Measurements from ENCODE around the gene SORT1.
"Not testable (repeated sequence)": the region's sequence is repeated elsewhere in the genome, so short reads cannot be mapped to it uniquely, and the experiment has no call there.

The SORT1 gene

GRCh38 chr1:109293026-109293425, 104.7 kb downstream of the SORT1 start:
- POLR2A ChIA-PET = interaction anchor here (1.3 kb wide), 1 partner anchor 10 kb away, joined by 4 read pairs; the partner anchor contains the start of gene PSRC1
- no peak overlapping the region for H3K4me3 ChIP-seq (ENCODE audit: low read depth, low read length)
- DNase-seq (ENCODE audit: low read depth, low spot score) = no peak
- no peak for TF ChIP-seq CTCF (IDR thresholded peaks at IDR 0.05; ENCODE audit: insufficient read depth, low read length, missing control alignments)
- CTCF ChIA-PET = interaction anchor here (0.6 to 1.4 kb wide), 4 partner anchors 11 to 25 kb away, joined by 3 to 8 read pairs (median 4); partner anchors contain the start of gene PSRC1

- no peak for DNase-seq (ENCODE audit: low read depth, low spot score)
- POLR2A ChIA-PET = interaction anchor here (1.3 kb wide), 1 partner anchor 9 kb away, joined by 4 read pairs; the partner anchor contains the start of gene PSRC1
- H3K4me3 ChIP-seq (ENCODE audit: low read depth, low read length) = no peak overlapping the region
- CTCF ChIA-PET = interaction anchor here (0.6 to 1.4 kb wide), 5 partner anchors 10 to 240 kb away, joined by 3 to 8 read pairs (median 4); partner anchors contain the start of gene PSRC1
- TF ChIP-seq CTCF (IDR thresholded peaks at IDR 0.05; ENCODE audit: insufficient read depth, low read length, missing control alignments) = no peak
Observed at GRCh38 chr1:109292364-109292763, 105.4 kb downstream of the SORT1 start.

GRCh38 chr1:109290998-109291397, 106.7 kb downstream of the SORT1 start:
- POLR2A ChIA-PET = no interaction called here
- CTCF ChIA-PET = interaction anchor here (1.3 to 3.5 kb wide), 2 partner anchors 14 to 241 kb away, joined by 3 to 20 read pairs; no protein-coding TSS in a partner anchor
- TF ChIP-seq CTCF (IDR thresholded peaks at IDR 0.05; ENCODE audit: insufficient read depth, low read length, missing control alignments) = no peak
- no peak for DNase-seq (ENCODE audit: low read depth, low spot score)
- no peak overlapping the region for H3K4me3 ChIP-seq (ENCODE audit: low read depth, low read length)

GRCh38 chr1:109290137-109290536, 107.6 kb downstream of the SORT1 start:
- CTCF ChIA-PET = interaction anchor here (3.5 kb wide), 1 partner anchor 13 kb away, joined by 20 read pairs; no protein-coding TSS in a partner anchor
- DNase-seq (ENCODE audit: low read depth, low spot score) = no peak

GRCh38 chr1:109286762-109287161, 111.0 kb downstream of the SORT1 start:
- DNase-seq (ENCODE audit: low read depth, low spot score); POLR2A ChIA-PET; H3K4me3 ChIP-seq (ENCODE audit: low read depth, low read length): not testable (repeated sequence)
- CTCF ChIA-PET = interaction anchor here (1.8 kb wide), 1 partner anchor 23 kb away, joined by 8 read pairs; no protein-coding TSS in a partner anchor

More at GRCh38 chr1:109290137-109290536, 107.6 kb downstream of the SORT1 start:
- TF ChIP-seq CTCF (IDR thresholded peaks at IDR 0.05; ENCODE audit: insufficient read depth, low read length, missing control alignments) = no peak
- POLR2A ChIA-PET = no interaction called here
- H3K4me3 ChIP-seq (ENCODE audit: low read depth, low read length) = no peak overlapping the region

- H3K4me3 ChIP-seq (ENCODE audit: low read depth, low read length) = peak overlapping the region; percentile 97
- POLR2A ChIA-PET = no interaction called here
- CTCF ChIA-PET = interaction anchor here (8.4 kb wide), 1 partner anchor 117 kb away, joined by 340 read pairs; the partner anchor contains the start of gene SORT1
- no peak for DNase-seq (ENCODE audit: low read depth, low spot score)
- no peak for TF ChIP-seq CTCF (IDR thresholded peaks at IDR 0.05; ENCODE audit: insufficient read depth, low read length, missing control alignments)
Observed at GRCh38 chr1:109283748-109284600, 113.7 kb downstream of the SORT1 start.
